A549 (cell line): ENCODE results near the gene PDZK1. TPM values are rescaled to one million over a fixed set of nuclear protein-coding genes. Genes with fewer than 3 reads are reported as not detected.
A peak's percentile ranks its signal among the peaks of the same experiment; 100 is the strongest.

ENCODE experiments used
- ATAC-seq, 2 experiments: fragments of 200-7000 bp in 1 of 2; fragments of >200 bp in 1 of 2; cut with Nextera tagmentation in 1 of 2; cut with Tn5 transposase in 1 of 2; 3 replicates each; pipeline versions ENCODE4 v1.8.0 to v1.9.1; 2018 to 2020; ENCODE audit warnings: mild to moderate bottlenecking in 1 of 2, moderate library complexity in 1 of 2
- CTCF ChIA-PET: fragments of 300-600 bp; sonication (Branson Sonifier 250); formaldehyde crosslinking; extraction: SDS; loops from one replicate; lab custom pipeline; 2021; ENCODE audit warnings: antibody characterized with exemption, inconsistent platforms; lab: Yijun Ruan, JAX
- POLR2A ChIA-PET: fragments of 350-600 bp; formaldehyde crosslinking; extraction: SDS; loops from one replicate; lab custom pipeline; 2021; ENCODE audit warnings: antibody characterized with exemption, inconsistent platforms; lab: Yijun Ruan, JAX
- DNase-seq, 2 experiments: peaks; one replicate each; pipeline versions ENCODE4 v3.0.0 to v3.0.0-alpha.2; 2011 to 2016; ENCODE audit warnings: low read depth in 1 of 2, low spot score in 1 of 2
- FAIRE-seq: peaks from 2 replicates; lab custom pipeline; 2011; peaks lifted over from hg19 to GRCh38; lab: Jason Lieb, UNC
- H3K27ac ChIP-seq, 2 experiments: fragments of >200 bp; sonication (Bioruptor Twin); formaldehyde crosslinking; 3 replicates each; pipeline ENCODE4 v1.5.1; 2016 to 2017
- H3K4me1 ChIP-seq: fragments of >200 bp; sonication (Bioruptor Twin); formaldehyde crosslinking; 3 replicates; pipeline ENCODE4 v1.6.1; 2016
- H3K4me2 ChIP-seq: fragments of >200 bp; sonication (Bioruptor Twin); formaldehyde crosslinking; 3 replicates; pipeline ENCODE4 v1.6.1; 2016
- H3K4me3 ChIP-seq: fragments of >200 bp; sonication (Bioruptor Twin); formaldehyde crosslinking; 3 replicates; pipeline ENCODE4 v1.5.1; 2016
- H3K9me3 ChIP-seq: fragments of >200 bp; sonication (Bioruptor Twin); formaldehyde crosslinking; 3 replicates; pipeline ENCODE4 v1.6.1; 2016
- BHLHE40 ChIP-seq: IDR thresholded peaks from 2 replicates; pipeline ENCODE4 v1.6.1; 2012; ENCODE audit warnings: low read depth, low read length, inconsistent platforms
- CEBPB ChIP-seq, 2 experiments: fragments of >200 bp in 1 of 2; sonication (Bioruptor Twin) in 1 of 2; formaldehyde crosslinking in 1 of 2; IDR thresholded peaks; 2 replicates each; pipeline ENCODE4 v1.6.1; 2012 to 2016
- CHD4 ChIP-seq: fragments of 200-600 bp; sonication (generic); IDR thresholded peaks from 2 replicates; pipeline ENCODE4 v1.6.1; 2016; ENCODE audit warnings: antibody characterized with exemption, mild to moderate bottlenecking, borderline replicate concordance
- EHF ChIP-seq: fragments of 250-450 bp; sonication (Bioruptor Pico); IDR thresholded peaks from 2 replicates; pipeline ENCODE4 v1.5.0; 2020; ENCODE audit warnings: mild to moderate bottlenecking
- EHMT2 ChIP-seq: fragments of 200-600 bp; sonication (generic); IDR thresholded peaks from 2 replicates; pipeline ENCODE4 v1.6.1; 2016; ENCODE audit warnings: antibody characterized with exemption, low read depth, mild to moderate bottlenecking, moderate library complexity
- ELK1 ChIP-seq: fragments of 150-350 bp; IDR thresholded peaks from 2 replicates; pipeline ENCODE4 v1.6.1; 2014; ENCODE audit warnings: low read depth, mild to moderate bottlenecking, low read length
- FOSL2 ChIP-seq, 2 experiments: fragments of 450-650 bp in 1 of 2; fragments of >200 bp in 1 of 2; sonication (Bioruptor Twin) in 1 of 2; formaldehyde crosslinking; IDR thresholded peaks; 2 replicates each; pipeline versions ENCODE4 v1.5.0 to v1.6.1; 2016 to 2020; ENCODE audit warnings: mild to moderate bottlenecking in 1 of 2, moderate library complexity in 1 of 2
- GATA3 ChIP-seq: IDR thresholded peaks from 2 replicates; pipeline ENCODE4 v1.6.1; 2012; ENCODE audit warnings: borderline replicate concordance
- JUN ChIP-seq, 2 experiments: fragments of >200 bp; sonication (Bioruptor Twin); formaldehyde crosslinking; IDR thresholded peaks; 2 replicates in 1 of 2; 3 replicates in 1 of 2; pipeline ENCODE4 v1.6.1; 2016 to 2017
- JUNB ChIP-seq: fragments of >200 bp; sonication (Bioruptor Twin); formaldehyde crosslinking; IDR thresholded peaks from 2 replicates; pipeline ENCODE4 v1.6.1; 2016
- NFE2L2 ChIP-seq: fragments of 150-350 bp; conservative IDR thresholded peaks from 2 replicates; pipeline ENCODE4 v1.6.1; 2014; ENCODE audit warnings: low read length
- NR3C1 ChIP-seq: fragments of >200 bp; sonication (Bioruptor Twin); formaldehyde crosslinking; IDR thresholded peaks from 3 replicates; pipeline ENCODE4 v1.6.1; 2017
- PHF8 ChIP-seq: fragments of 200-600 bp; sonication (generic); IDR thresholded peaks from 2 replicates; pipeline ENCODE4 v1.6.1; 2016; ENCODE audit warnings: low read depth, mild to moderate bottlenecking, antibody characterized with exemption, moderate library complexity, borderline replicate concordance
- POLR2A ChIP-seq: IDR thresholded peaks from 2 replicates; pipeline ENCODE4 v1.6.1; 2012; ENCODE audit warnings: mild to moderate bottlenecking, low read length
- RARB ChIP-seq: fragments of 250-450 bp; sonication (Bioruptor Pico); IDR thresholded peaks from 2 replicates; pipeline ENCODE4 v1.8.0; 2021; ENCODE audit warnings: mild to moderate bottlenecking, moderate library complexity
- RCOR1 ChIP-seq: fragments of 150-350 bp; IDR thresholded peaks from 2 replicates; pipeline ENCODE4 v1.6.1; 2014; ENCODE audit warnings: antibody characterized with exemption, low read length, low read depth
- REST ChIP-seq: fragments of 200-600 bp; sonication (generic); IDR thresholded peaks from 2 replicates; pipeline ENCODE4 v1.6.1; 2016; ENCODE audit warnings: antibody characterized with exemption, mild to moderate bottlenecking, moderate library complexity
- RNF2 ChIP-seq: fragments of 200-600 bp; sonication (generic); IDR thresholded peaks from 2 replicates; pipeline ENCODE4 v1.6.1; 2016; ENCODE audit warnings: low read depth, mild to moderate bottlenecking, antibody characterized with exemption, moderate library complexity, borderline replicate concordance
- SMC3 ChIP-seq: fragments of >200 bp; sonication (Bioruptor Twin); formaldehyde crosslinking; IDR thresholded peaks from 3 replicates; pipeline ENCODE4 v1.6.1; 2018; ENCODE audit warnings: inconsistent platforms
- SREBF2 ChIP-seq: fragments of 450-650 bp; IDR thresholded peaks from 2 replicates; pipeline ENCODE4 v1.6.1; 2014; ENCODE audit warnings: mild to moderate bottlenecking, moderate library complexity
- TP53 ChIP-seq: fragments of 250-450 bp; sonication (Bioruptor Pico); IDR thresholded peaks from 2 replicates; pipeline ENCODE4 v1.5.0; 2021; ENCODE audit warnings: mild to moderate bottlenecking, moderate library complexity
- ZC3H11A ChIP-seq: fragments of 450-650 bp; IDR thresholded peaks from 2 replicates; pipeline ENCODE4 v1.6.1; 2014; ENCODE audit warnings: antibody characterized with exemption, mild to moderate bottlenecking
- ZFP36 ChIP-seq: fragments of 450-650 bp; IDR thresholded peaks from 2 replicates; pipeline ENCODE4 v1.6.1; 2014; ENCODE audit warnings: borderline replicate concordance; ENCODE audit not compliant: partially characterized antibody
- ZSCAN20 ChIP-seq: fragments of 250-450 bp; sonication (Bioruptor Pico); IDR thresholded peaks from 2 replicates; pipeline ENCODE4 v1.8.0; 2022; ENCODE audit warnings: mild to moderate bottlenecking, moderate library complexity
- WGBS: methylation state at CpG from one replicate; pipeline ENCODE4 v1.1.6; 2017; ENCODE audit errors: missing lambda C conversion rate; 5-methylcytosine and 5-hydroxymethylcytosine counted together
- polyA plus RNA-seq, 4 experiments: library from polyadenylated mRNA; depleted of rRNA in 3 of 4; stranded (reverse); fragments of >200 nt; fragmentation: RNase III in 1 of 4; extraction: RNeasy Plus Mini Kit Qiagen cat#74134 plus additional on column Dnase treatment in 1 of 4; gene quantifications; 2 replicates in 3 of 4; 3 replicates in 1 of 4; pipeline ENCODE4 v1.2.3, GENCODE V29; 2011 to 2017
- TF ChIP-seq, protein P1 (sequence below): IDR thresholded peaks from 2 replicates; pipeline ENCODE4 v1.6.1; 2012
- TF ChIP-seq, protein P2 (sequence below): fragments of >200 bp; sonication (Bioruptor Twin); formaldehyde crosslinking; IDR thresholded peaks from 3 replicates; pipeline ENCODE4 v1.5.1; 2016

Gene PDZK1
- polyA plus RNA-seq, 2 of the 4 experiments (the other 2 are of a cell fraction), result 1.3 to 2.9 TPM

- Histone ChIP-seq H3K9me3 (no peaks in the 10 kb centered on the region), H3K27ac (peak overlapping the region; percentile 56 to 78; a peak in 5 of 6 replicates), H3K4me1 (peaks cover 40% of the 10 kb centered on the region), H3K4me2 (peak overlapping the region; percentile 48), H3K4me3 (no peak overlapping the region)
- 0% methylated on average over 2 of the region's 2 CpGs for WGBS
- ChIA-PET CTCF (interaction anchor here (0.9 to 5.6 kb wide), 2 partner anchors 15 to 32 kb away, joined by 3 to 35 read pairs; no protein-coding TSS in a partner anchor), POLR2A (no interaction called here)
- DNase-seq (peak; percentile 55 to 84), FAIRE-seq (no peak), ATAC-seq (peak; percentile 79 to 81)
- no peak for TF ChIP-seq CHD4
- TF ChIP-seq JUNB, result 0 out of 2 replicates have a peak, but pooled peaks have one; percentile 18
- no peak for TF ChIP-seq EHMT2
- TF ChIP-seq SMC3, result no peak
- peak; percentile 71; the same call in 1 of the 2 replicates for TF ChIP-seq GATA3
- TF ChIP-seq, protein P1, sequence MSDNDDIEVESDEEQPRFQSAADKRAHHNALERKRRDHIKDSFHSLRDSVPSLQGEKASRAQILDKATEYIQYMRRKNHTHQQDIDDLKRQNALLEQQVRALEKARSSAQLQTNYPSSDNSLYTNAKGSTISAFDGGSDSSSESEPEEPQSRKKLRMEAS, result peak; percentile 58
- no peak for TF ChIP-seq NR3C1
- TF ChIP-seq, protein P2, sequence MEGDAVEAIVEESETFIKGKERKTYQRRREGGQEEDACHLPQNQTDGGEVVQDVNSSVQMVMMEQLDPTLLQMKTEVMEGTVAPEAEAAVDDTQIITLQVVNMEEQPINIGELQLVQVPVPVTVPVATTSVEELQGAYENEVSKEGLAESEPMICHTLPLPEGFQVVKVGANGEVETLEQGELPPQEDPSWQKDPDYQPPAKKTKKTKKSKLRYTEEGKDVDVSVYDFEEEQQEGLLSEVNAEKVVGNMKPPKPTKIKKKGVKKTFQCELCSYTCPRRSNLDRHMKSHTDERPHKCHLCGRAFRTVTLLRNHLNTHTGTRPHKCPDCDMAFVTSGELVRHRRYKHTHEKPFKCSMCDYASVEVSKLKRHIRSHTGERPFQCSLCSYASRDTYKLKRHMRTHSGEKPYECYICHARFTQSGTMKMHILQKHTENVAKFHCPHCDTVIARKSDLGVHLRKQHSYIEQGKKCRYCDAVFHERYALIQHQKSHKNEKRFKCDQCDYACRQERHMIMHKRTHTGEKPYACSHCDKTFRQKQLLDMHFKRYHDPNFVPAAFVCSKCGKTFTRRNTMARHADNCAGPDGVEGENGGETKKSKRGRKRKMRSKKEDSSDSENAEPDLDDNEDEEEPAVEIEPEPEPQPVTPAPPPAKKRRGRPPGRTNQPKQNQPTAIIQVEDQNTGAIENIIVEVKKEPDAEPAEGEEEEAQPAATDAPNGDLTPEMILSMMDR, result no peak
- no peak for TF ChIP-seq RNF2
- TF ChIP-seq SREBF2, result no peak
- TF ChIP-seq TP53 (CRISPR knock-in tag), result no peak
- no peak for TF ChIP-seq POLR2A
- TF ChIP-seq ELK1, result no peak
- no peak for TF ChIP-seq EHF (CRISPR knock-in tag)
- no peak for TF ChIP-seq RCOR1
- no peak for TF ChIP-seq PHF8
- TF ChIP-seq ZSCAN20 (CRISPR knock-in tag), result no peak
- no peak for TF ChIP-seq RARB (CRISPR knock-in tag)
- TF ChIP-seq ZFP36, result no peak
- TF ChIP-seq FOSL2 (IDR thresholded peaks at IDR 0.05), result peak; percentile 48; the same call in 1 of the 2 replicates
- TF ChIP-seq FOSL2 (CRISPR knock-in tag; IDR thresholded peaks at IDR 0.05), result peak; percentile 79
- TF ChIP-seq, all 56 proteins: peak for 4
These were observed 993 bp downstream of the PDZK1 start for GRCh38 chr1:145706086-145706664.

GRCh38 chr1:145705622-145706021, 1.5 kb downstream of the PDZK1 start:
- Histone ChIP-seq H3K4me1 (peaks cover 34% of the 10 kb centered on the region), H3K9me3 (no peaks in the 10 kb centered on the region)
- no peak for FAIRE-seq
- POLR2A ChIA-PET, result no interaction called here
- TF ChIP-seq BHLHE40 (no peak), ZFP36 (no peak), JUN (IDR thresholded peaks at IDR 0.05) (no peak), CEBPB (IDR thresholded peaks at IDR 0.05) (peak in 1 of 2 experiments; percentile 39; a peak in 1 of 4 replicates), ZC3H11A (no peak), REST (no peak), NFE2L2 (no peak)
- TF ChIP-seq, protein P2, result no peak
- TF ChIP-seq, all 56 proteins: peak for 1
- Histone ChIP-seq H3K4me3 (no peak overlapping the region), H3K4me2 (peak overlapping the region; percentile 48), H3K27ac (peak overlapping the region; percentile 41 to 78; a peak in 5 of 6 replicates)
- 73% methylated on average over 7 of the region's 7 CpGs for WGBS
- CTCF ChIA-PET, result interaction anchor here (5.6 kb wide), 1 partner anchor 16 kb away, joined by 35 read pairs; no protein-coding TSS in a partner anchor
- DNase-seq (no peak), ATAC-seq (no peak)
